WTC11 (cell line): ENCODE data around the gene GJB3. TPM values are rescaled to one million over a fixed set of nuclear protein-coding genes. Genes with fewer than 3 reads are reported as not detected.

Source experiments
- ATAC-seq: fragments of 200-7000 bp; cut with Tn5 transposase; 2 replicates; pipeline ENCODE4 v1.10.0; 2021; ENCODE audit warnings: mild to moderate bottlenecking, moderate library complexity
- CTCF ChIA-PET: fragments of 300-600 bp; sonication (Branson Sonifier 250); formaldehyde crosslinking; loops from one replicate; lab custom pipeline; 2021; ENCODE audit warnings: antibody characterized with exemption; lab: Charles Lee
- POLR2A ChIA-PET: fragments of 350-600 bp; sonication (Branson Sonifier 250); formaldehyde crosslinking; loops from one replicate; lab custom pipeline; 2021; ENCODE audit warnings: antibody characterized with exemption; lab: Charles Lee
- DNase-seq: peaks from one replicate; pipeline ENCODE4 v3.0.0; 2021; ENCODE audit warnings: low spot score
- H3K27ac Mint-ChIP-seq: 2 replicates; pipeline ENCODE4 v1.8.0; 2021; ENCODE audit warnings: mixed read lengths
- H3K27me3 Mint-ChIP-seq: 2 replicates; pipeline ENCODE4 v1.8.0; 2021; ENCODE audit warnings: low read depth, mild to moderate bottlenecking, moderate library complexity, mixed read lengths
- H3K36me3 Mint-ChIP-seq: 2 replicates; pipeline ENCODE4 v1.8.0; 2021; ENCODE audit warnings: mixed read lengths
- H3K4me1 Mint-ChIP-seq: 2 replicates; pipeline ENCODE4 v1.8.0; 2022; ENCODE audit warnings: mixed read lengths
- H3K4me3 Mint-ChIP-seq: 2 replicates; pipeline ENCODE4 v1.8.0; 2021; ENCODE audit warnings: mild to moderate bottlenecking, moderate library complexity, mixed read lengths
- H3K9me3 Mint-ChIP-seq: 2 replicates; pipeline ENCODE4 v1.8.0; 2021; ENCODE audit warnings: mixed read lengths
- CBFB ChIP-seq: sonication (generic); formaldehyde crosslinking; IDR thresholded peaks from 2 replicates; pipeline ENCODE4 v1.8.1; 2022; ENCODE audit warnings: mild to moderate bottlenecking, low read depth, missing genetic modification reagents
- CDX4 ChIP-seq: fragments of 250-450 bp; sonication (Bioruptor Pico); IDR thresholded peaks from 2 replicates; pipeline ENCODE4 v1.9.0; 2021; ENCODE audit warnings: moderate library complexity, mild to moderate bottlenecking, inconsistent platforms, borderline replicate concordance
- E2F1 ChIP-seq: sonication (generic); formaldehyde crosslinking; IDR thresholded peaks from 2 replicates; pipeline ENCODE4 v1.8.0; 2022; ENCODE audit warnings: mild to moderate bottlenecking, missing genetic modification reagents
- E2F4 ChIP-seq: sonication (generic); formaldehyde crosslinking; IDR thresholded peaks from 2 replicates; pipeline ENCODE4 v1.8.1; 2022; ENCODE audit warnings: low read depth, mild to moderate bottlenecking, moderate library complexity, missing genetic modification reagents, borderline replicate concordance
- ELF4 ChIP-seq: sonication (generic); formaldehyde crosslinking; IDR thresholded peaks from 2 replicates; pipeline ENCODE4 v1.8.1; 2022; ENCODE audit warnings: low read depth, mild to moderate bottlenecking, moderate library complexity, missing genetic modification reagents
- FOXP1 ChIP-seq: sonication (generic); formaldehyde crosslinking; IDR thresholded peaks from 2 replicates; pipeline ENCODE4 v1.8.0; 2022; ENCODE audit warnings: missing genetic modification reagents, mild to moderate bottlenecking, moderate library complexity, borderline replicate concordance
- FOXP4 ChIP-seq: sonication (generic); formaldehyde crosslinking; IDR thresholded peaks from 2 replicates; pipeline ENCODE4 v1.8.0; 2022; ENCODE audit warnings: mild to moderate bottlenecking, missing genetic modification reagents
- GABPB1 ChIP-seq: sonication (generic); formaldehyde crosslinking; IDR thresholded peaks from 2 replicates; pipeline ENCODE4 v1.8.1; 2023; ENCODE audit warnings: mild to moderate bottlenecking, missing genetic modification reagents
- NFE2L1 ChIP-seq: sonication (generic); formaldehyde crosslinking; IDR thresholded peaks from 2 replicates; pipeline ENCODE4 v1.8.1; 2023; ENCODE audit warnings: missing genetic modification reagents
- NR2C2 ChIP-seq: sonication (generic); formaldehyde crosslinking; IDR thresholded peaks from 2 replicates; pipeline ENCODE4 v1.8.0; 2022; ENCODE audit warnings: mild to moderate bottlenecking, missing genetic modification reagents
- PRRX2 ChIP-seq: fragments of 250-450 bp; sonication (Bioruptor Pico); IDR thresholded peaks from 2 replicates; pipeline ENCODE4 v1.8.0; 2021; ENCODE audit warnings: mild to moderate bottlenecking
- SMAD4 ChIP-seq: sonication (generic); formaldehyde crosslinking; IDR thresholded peaks from 2 replicates; pipeline ENCODE4 v1.8.0; 2022; ENCODE audit warnings: mild to moderate bottlenecking, missing genetic modification reagents
- STAT6 ChIP-seq: sonication (generic); formaldehyde crosslinking; conservative IDR thresholded peaks from 2 replicates; pipeline ENCODE4 v1.8.1; 2023; ENCODE audit warnings: mild to moderate bottlenecking, low read depth, missing genetic modification reagents, moderate library complexity
- ZBTB21 ChIP-seq: sonication (generic); formaldehyde crosslinking; IDR thresholded peaks from 2 replicates; pipeline ENCODE4 v1.8.1; 2023; ENCODE audit warnings: mild to moderate bottlenecking, missing genetic modification reagents, borderline replicate concordance
- ZNF219 ChIP-seq: sonication (generic); formaldehyde crosslinking; IDR thresholded peaks from 2 replicates; pipeline ENCODE4 v1.8.0; 2023; ENCODE audit warnings: missing genetic modification reagents, mild to moderate bottlenecking, borderline replicate concordance
- ZNF232 ChIP-seq: sonication (generic); formaldehyde crosslinking; IDR thresholded peaks from 2 replicates; pipeline ENCODE4 v1.8.0; 2022; ENCODE audit warnings: mild to moderate bottlenecking, missing genetic modification reagents
- ZNF423 ChIP-seq: fragments of 250-450 bp; sonication (Bioruptor Pico); IDR thresholded peaks from 2 replicates; pipeline ENCODE4 v2.1.2; 2022; ENCODE audit warnings: mild to moderate bottlenecking, moderate library complexity
- ZNF512 ChIP-seq: sonication (generic); formaldehyde crosslinking; IDR thresholded peaks from 2 replicates; pipeline ENCODE4 v1.8.1; 2022; ENCODE audit warnings: missing genetic modification reagents, borderline replicate concordance
- ZNF671 ChIP-seq: fragments of 250-450 bp; sonication (Bioruptor Pico); IDR thresholded peaks from 2 replicates; pipeline ENCODE4 v1.8.0; 2021; ENCODE audit warnings: mild to moderate bottlenecking
- total RNA-seq: library from RNA; stranded (reverse); gene quantifications from 3 replicates; pipeline ENCODE4 v1.2.3, GENCODE V29; 2021
- TF ChIP-seq, protein P1 (sequence below): sonication (generic); formaldehyde crosslinking; IDR thresholded peaks from 2 replicates; pipeline ENCODE4 v1.8.1; 2022; ENCODE audit warnings: mild to moderate bottlenecking, moderate library complexity, missing genetic modification reagents
- TF ChIP-seq, protein P2 (sequence below): fragments of 250-450 bp; sonication (Bioruptor Pico); IDR thresholded peaks from 2 replicates; pipeline ENCODE4 v1.9.0; 2021; ENCODE audit warnings: mild to moderate bottlenecking
- TF ChIP-seq, protein P3 (sequence below): sonication (generic); formaldehyde crosslinking; IDR thresholded peaks from 2 replicates; pipeline ENCODE4 v1.8.0; 2023; ENCODE audit warnings: missing genetic modification reagents
- TF ChIP-seq, protein P4 (sequence below): sonication (generic); formaldehyde crosslinking; IDR thresholded peaks from 2 replicates; pipeline ENCODE4 v1.8.0; 2022; ENCODE audit warnings: mild to moderate bottlenecking, missing genetic modification reagents

GJB3 gene
- total RNA-seq, 1 experiment from 2014 or later, result 0.46 TPM

- no peak for TF ChIP-seq ZNF423 (CRISPR knock-in tag)
- TF ChIP-seq GABPB1 (CRISPR knock-in tag), result no peak
- no peak for TF ChIP-seq CDX4 (CRISPR knock-in tag)
- no peak for TF ChIP-seq STAT6
- TF ChIP-seq, protein P1, sequence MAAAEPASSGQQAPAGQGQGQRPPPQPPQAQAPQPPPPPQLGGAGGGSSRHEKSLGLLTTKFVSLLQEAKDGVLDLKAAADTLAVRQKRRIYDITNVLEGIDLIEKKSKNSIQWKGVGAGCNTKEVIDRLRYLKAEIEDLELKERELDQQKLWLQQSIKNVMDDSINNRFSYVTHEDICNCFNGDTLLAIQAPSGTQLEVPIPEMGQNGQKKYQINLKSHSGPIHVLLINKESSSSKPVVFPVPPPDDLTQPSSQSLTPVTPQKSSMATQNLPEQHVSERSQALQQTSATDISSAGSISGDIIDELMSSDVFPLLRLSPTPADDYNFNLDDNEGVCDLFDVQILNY, result no peak
- no peak for TF ChIP-seq SMAD4 (CRISPR knock-in tag)
- no peak for TF ChIP-seq ZNF232
- TF ChIP-seq, protein P2, sequence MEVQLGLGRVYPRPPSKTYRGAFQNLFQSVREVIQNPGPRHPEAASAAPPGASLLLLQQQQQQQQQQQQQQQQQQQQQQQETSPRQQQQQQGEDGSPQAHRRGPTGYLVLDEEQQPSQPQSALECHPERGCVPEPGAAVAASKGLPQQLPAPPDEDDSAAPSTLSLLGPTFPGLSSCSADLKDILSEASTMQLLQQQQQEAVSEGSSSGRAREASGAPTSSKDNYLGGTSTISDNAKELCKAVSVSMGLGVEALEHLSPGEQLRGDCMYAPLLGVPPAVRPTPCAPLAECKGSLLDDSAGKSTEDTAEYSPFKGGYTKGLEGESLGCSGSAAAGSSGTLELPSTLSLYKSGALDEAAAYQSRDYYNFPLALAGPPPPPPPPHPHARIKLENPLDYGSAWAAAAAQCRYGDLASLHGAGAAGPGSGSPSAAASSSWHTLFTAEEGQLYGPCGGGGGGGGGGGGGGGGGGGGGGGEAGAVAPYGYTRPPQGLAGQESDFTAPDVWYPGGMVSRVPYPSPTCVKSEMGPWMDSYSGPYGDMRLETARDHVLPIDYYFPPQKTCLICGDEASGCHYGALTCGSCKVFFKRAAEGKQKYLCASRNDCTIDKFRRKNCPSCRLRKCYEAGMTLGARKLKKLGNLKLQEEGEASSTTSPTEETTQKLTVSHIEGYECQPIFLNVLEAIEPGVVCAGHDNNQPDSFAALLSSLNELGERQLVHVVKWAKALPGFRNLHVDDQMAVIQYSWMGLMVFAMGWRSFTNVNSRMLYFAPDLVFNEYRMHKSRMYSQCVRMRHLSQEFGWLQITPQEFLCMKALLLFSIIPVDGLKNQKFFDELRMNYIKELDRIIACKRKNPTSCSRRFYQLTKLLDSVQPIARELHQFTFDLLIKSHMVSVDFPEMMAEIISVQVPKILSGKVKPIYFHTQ (CRISPR knock-in tag), result no peak
- TF ChIP-seq ZNF512 (CRISPR knock-in tag), result no peak
- TF ChIP-seq ZBTB21 (CRISPR knock-in tag), result no peak
- no peak for TF ChIP-seq ELF4 (CRISPR knock-in tag)
Observed at GRCh38 chr1:34779526-34779925, 1.5 kb upstream of the GJB3 start (continued).

GRCh38 chr1:34779962-34780361, 1.1 kb upstream of the GJB3 start:
- POLR2A ChIA-PET, result no interaction called here
- no peak overlapping the region for H3K27ac Mint-ChIP-seq
- no peak for DNase-seq
- TF ChIP-seq E2F4 (CRISPR knock-in tag) (no peak), NFE2L1 (CRISPR knock-in tag) (no peak), CBFB (CRISPR knock-in tag) (no peak), ZNF671 (CRISPR knock-in tag) (no peak), E2F1 (CRISPR knock-in tag) (no peak), PRRX2 (CRISPR knock-in tag) (no peak), SMAD4 (CRISPR knock-in tag) (no peak), NR2C2 (CRISPR knock-in tag) (no peak), ZNF219 (no peak), FOXP1 (no peak), FOXP4 (no peak)
- TF ChIP-seq, protein P3, sequence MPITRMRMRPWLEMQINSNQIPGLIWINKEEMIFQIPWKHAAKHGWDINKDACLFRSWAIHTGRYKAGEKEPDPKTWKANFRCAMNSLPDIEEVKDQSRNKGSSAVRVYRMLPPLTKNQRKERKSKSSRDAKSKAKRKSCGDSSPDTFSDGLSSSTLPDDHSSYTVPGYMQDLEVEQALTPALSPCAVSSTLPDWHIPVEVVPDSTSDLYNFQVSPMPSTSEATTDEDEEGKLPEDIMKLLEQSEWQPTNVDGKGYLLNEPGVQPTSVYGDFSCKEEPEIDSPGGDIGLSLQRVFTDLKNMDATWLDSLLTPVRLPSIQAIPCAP (CRISPR knock-in tag), result no peak
- TF ChIP-seq, protein P4, sequence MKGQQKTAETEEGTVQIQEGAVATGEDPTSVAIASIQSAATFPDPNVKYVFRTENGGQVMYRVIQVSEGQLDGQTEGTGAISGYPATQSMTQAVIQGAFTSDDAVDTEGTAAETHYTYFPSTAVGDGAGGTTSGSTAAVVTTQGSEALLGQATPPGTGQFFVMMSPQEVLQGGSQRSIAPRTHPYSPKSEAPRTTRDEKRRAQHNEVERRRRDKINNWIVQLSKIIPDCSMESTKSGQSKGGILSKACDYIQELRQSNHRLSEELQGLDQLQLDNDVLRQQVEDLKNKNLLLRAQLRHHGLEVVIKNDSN (CRISPR knock-in tag), result no peak

More at GRCh38 chr1:34779962-34780361, 1.1 kb upstream of the GJB3 start:
- H3K27me3 Mint-ChIP-seq, result peaks cover 57% of the 10 kb centered on the region
- no peak for ATAC-seq
- no peaks in the 10 kb centered on the region for H3K36me3 Mint-ChIP-seq
- H3K4me3 Mint-ChIP-seq, result peak overlapping the region; percentile 61
- H3K4me1 Mint-ChIP-seq, result peaks cover 7% of the 10 kb centered on the region; the same call in 1 of the 2 replicates
- CTCF ChIA-PET, result no interaction called here
- H3K9me3 Mint-ChIP-seq, result no peaks in the 10 kb centered on the region
